Stimulated activated effector memory CD8-positive, alpha-beta T cell treated with anti-CD3 and anti-CD28 coated beads, Interleukin-12 subunit alpha, Interleukin-12 subunit beta, amount 100 ng/mL, for 72 hours (primary cell): ENCODE measurements around the gene LARGE2.

Experiments
- ATAC-seq: fragments of 150-1000 bp; cut with Tn5 transposase; 2 replicates; pipeline ENCODE4 v1.10.0; 2021
- DNase-seq, 2 donors: peaks; one replicate each; pipeline ENCODE4 v3.0.0; 2021 to 2022; ENCODE audit warnings: low spot score in 2 of 2
- H3K27ac Mint-ChIP-seq: one replicate; pipeline ENCODE4 v1.8.0; 2022; ENCODE audit warnings: mild to moderate bottlenecking, mixed read lengths
- H3K36me3 Mint-ChIP-seq: one replicate; pipeline ENCODE4 v1.8.0; 2022; ENCODE audit warnings: mild to moderate bottlenecking, mixed read lengths
- H3K4me1 Mint-ChIP-seq: one replicate; pipeline ENCODE4 v1.8.0; 2022; ENCODE audit warnings: mixed read lengths
- H3K4me3 Mint-ChIP-seq: one replicate; pipeline ENCODE4 v1.8.0; 2022; ENCODE audit warnings: mild to moderate bottlenecking, mixed read lengths
- H3K9me3 Mint-ChIP-seq: one replicate; pipeline ENCODE4 v1.8.0; 2022; ENCODE audit warnings: mixed read lengths

LARGE2 gene

DNA sequence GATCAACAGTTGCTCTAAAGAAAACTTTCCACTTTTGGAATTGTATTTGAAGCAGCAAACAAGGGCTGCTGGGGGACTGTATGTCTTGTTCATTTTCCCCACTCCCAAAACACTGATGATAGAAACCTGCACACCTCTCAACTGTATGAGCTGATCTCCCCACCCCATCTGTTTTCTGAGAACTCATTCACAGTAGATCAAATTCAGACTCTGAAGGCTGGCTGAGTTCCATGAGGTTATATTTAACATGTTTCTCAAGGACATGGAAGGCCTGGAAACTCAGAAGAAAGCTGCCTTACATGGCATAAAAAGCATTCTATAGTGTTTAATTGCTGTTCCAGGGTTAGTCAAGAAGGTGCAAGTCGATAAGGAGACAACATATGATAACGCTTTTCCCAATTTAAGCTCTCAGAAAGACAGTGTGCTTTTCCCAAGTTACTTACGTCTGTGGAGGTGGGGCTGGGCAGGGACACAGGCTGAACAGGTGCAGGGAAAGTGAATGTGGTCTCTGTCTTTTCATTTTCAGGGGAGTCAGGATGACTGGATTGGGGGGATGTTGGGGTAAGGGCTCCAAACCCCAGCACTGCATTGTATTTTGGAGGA lies 23.0 kb downstream of the LARGE2 start:
- H3K27ac Mint-ChIP-seq, result peak overlapping the region; percentile 30
- DNase-seq (no peak), ATAC-seq (no peak)
- no peaks in the 10 kb centered on the region for H3K9me3 Mint-ChIP-seq
- H3K4me3 Mint-ChIP-seq, result no peak overlapping the region
- no peaks in the 10 kb centered on the region for H3K4me1 Mint-ChIP-seq
- peaks cover 88% of the 10 kb centered on the region for H3K36me3 Mint-ChIP-seq

GRCh38 chr11:45947885-45948284 lies 25.4 kb downstream of the LARGE2 start:
- Mint-ChIP-seq H3K4me1 (no peaks in the 10 kb centered on the region), H3K9me3 (no peaks in the 10 kb centered on the region), H3K27ac (no peak overlapping the region), H3K4me3 (no peak overlapping the region), H3K36me3 (peaks cover 97% of the 10 kb centered on the region)
- DNase-seq, result no peak
- no peak for ATAC-seq

DNA sequence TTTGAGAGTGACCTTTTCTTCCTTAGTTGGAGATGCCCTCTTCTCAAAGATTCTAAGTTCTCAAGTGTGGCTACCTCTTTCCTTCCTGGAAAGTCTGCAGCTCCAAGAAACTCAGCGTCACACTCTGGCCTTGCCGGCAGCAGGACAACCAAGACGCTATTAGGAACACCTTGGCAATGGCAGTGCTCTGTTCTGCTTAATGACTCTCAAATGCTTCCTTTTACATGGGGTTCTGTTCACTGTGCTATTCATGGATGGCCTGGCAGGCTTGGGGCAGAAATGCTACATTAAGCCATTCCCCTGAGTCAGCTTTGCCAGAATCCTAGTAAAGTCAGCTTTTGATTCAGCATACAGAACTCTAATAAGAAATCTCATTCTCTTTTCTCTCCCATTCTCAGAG lies 25.9 kb downstream of the LARGE2 start:
- Mint-ChIP-seq H3K4me3 (no peak overlapping the region), H3K36me3 (peaks cover 98% of the 10 kb centered on the region)
- no peak for ATAC-seq

GRCh38 chr11:45949992-45950407 lies 27.5 kb downstream of the LARGE2 start:
- Mint-ChIP-seq H3K9me3 (no peaks in the 10 kb centered on the region), H3K27ac (no peak overlapping the region), H3K4me3 (no peak overlapping the region), H3K36me3 (peaks cover 99% of the 10 kb centered on the region), H3K4me1 (no peaks in the 10 kb centered on the region)
- ATAC-seq (no peak), DNase-seq (no peak)

More for the DNA sequence above, 25.9 kb downstream of the LARGE2 start:
- no peaks in the 10 kb centered on the region for H3K9me3 Mint-ChIP-seq
- no peaks in the 10 kb centered on the region for H3K4me1 Mint-ChIP-seq
- no peak for DNase-seq
- H3K27ac Mint-ChIP-seq, result no peak overlapping the region

DNA sequence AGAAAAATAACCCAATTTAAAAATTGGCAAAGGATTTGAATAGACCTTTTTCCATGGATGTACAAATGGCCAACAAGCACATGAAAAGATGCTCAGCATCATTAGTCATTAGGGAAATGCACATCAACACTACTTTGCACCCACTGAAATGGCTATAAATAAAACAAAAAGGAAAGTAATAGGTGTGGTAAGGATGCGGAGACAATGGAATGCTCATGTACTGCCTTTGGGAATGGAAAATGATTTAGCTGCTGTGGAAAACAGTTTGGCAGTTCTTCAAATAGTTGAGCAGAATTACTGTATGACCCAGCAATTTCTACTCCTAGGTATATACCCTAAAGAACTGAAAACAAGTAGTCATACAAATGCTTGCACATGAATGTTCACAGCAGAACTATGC lies 37.4 kb downstream of the LARGE2 start:
- H3K9me3 Mint-ChIP-seq, result no peaks in the 10 kb centered on the region
- H3K4me3 Mint-ChIP-seq, result no peak overlapping the region
- H3K27ac Mint-ChIP-seq, result no peak overlapping the region
- H3K36me3 Mint-ChIP-seq, result peaks cover 59% of the 10 kb centered on the region
- ATAC-seq (no peak), DNase-seq (no peak)
- peaks cover 9% of the 10 kb centered on the region for H3K4me1 Mint-ChIP-seq

- no peak for ATAC-seq
- Mint-ChIP-seq H3K27ac (no peak overlapping the region), H3K36me3 (peaks cover 52% of the 10 kb centered on the region), H3K9me3 (no peaks in the 10 kb centered on the region), H3K4me1 (peaks cover 9% of the 10 kb centered on the region), H3K4me3 (no peak overlapping the region)
- DNase-seq, result no peak
Observed at GRCh38 chr11:45960387-45961095, 38.1 kb downstream of the LARGE2 start.

DNA sequence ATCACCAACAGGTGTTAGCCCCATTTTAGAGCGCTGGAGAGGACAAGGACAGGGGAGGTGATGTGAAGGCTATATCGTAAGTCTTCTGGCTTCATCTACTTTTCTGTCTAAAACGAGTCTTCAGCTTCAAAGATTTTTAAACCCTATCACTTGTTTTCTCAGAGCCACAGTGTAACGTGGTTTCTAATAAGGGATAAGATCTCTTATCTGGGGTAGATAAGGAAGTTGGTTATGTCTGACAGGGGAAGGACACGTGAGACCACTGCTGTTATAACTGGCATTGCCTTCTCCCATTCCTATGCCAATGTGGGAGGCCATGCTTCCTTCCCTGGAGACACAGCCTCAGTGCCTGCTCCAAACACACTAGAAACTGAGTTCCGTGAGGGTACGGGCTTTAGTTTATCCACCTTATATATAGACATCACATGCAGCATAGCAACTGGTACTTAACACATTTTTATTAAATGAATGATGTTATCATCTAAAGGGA lies 39.3 kb downstream of the LARGE2 start:
- Mint-ChIP-seq H3K4me3 (no peak overlapping the region), H3K27ac (no peak overlapping the region), H3K9me3 (no peaks in the 10 kb centered on the region), H3K4me1 (peaks cover 9% of the 10 kb centered on the region), H3K36me3 (peaks cover 47% of the 10 kb centered on the region)
- no peak for DNase-seq
- ATAC-seq, result no peak

- DNase-seq (peak; percentile 37 to 72), ATAC-seq (peak; percentile 89)
- Mint-ChIP-seq H3K36me3 (peaks cover 58% of the 10 kb centered on the region), H3K4me3 (no peak overlapping the region), H3K9me3 (no peaks in the 10 kb centered on the region), H3K4me1 (no peaks in the 10 kb centered on the region), H3K27ac (no peak overlapping the region)
Observed at GRCh38 chr11:45964911-45965389, 42.5 kb downstream of the LARGE2 start.

- DNase-seq, result no peak
Observed at GRCh38 chr11:45967506-45967905, 45.0 kb downstream of the LARGE2 start.

GRCh38 chr11:45968901-45969300 lies 46.4 kb downstream of the LARGE2 start:
- no peak for DNase-seq
- Mint-ChIP-seq H3K27ac (peak overlapping the region; percentile 18), H3K36me3 (peaks cover 45% of the 10 kb centered on the region), H3K4me3 (no peak overlapping the region), H3K9me3 (no peaks in the 10 kb centered on the region), H3K4me1 (no peaks in the 10 kb centered on the region)
- no peak for ATAC-seq

More at GRCh38 chr11:45967506-45967905, 45.0 kb downstream of the LARGE2 start:
- H3K27ac Mint-ChIP-seq, result peak overlapping the region; percentile 51
- H3K36me3 Mint-ChIP-seq, result peaks cover 59% of the 10 kb centered on the region
- H3K9me3 Mint-ChIP-seq, result no peaks in the 10 kb centered on the region
- no peaks in the 10 kb centered on the region for H3K4me1 Mint-ChIP-seq
- H3K4me3 Mint-ChIP-seq, result no peak overlapping the region
- ATAC-seq, result no peak

DNA sequence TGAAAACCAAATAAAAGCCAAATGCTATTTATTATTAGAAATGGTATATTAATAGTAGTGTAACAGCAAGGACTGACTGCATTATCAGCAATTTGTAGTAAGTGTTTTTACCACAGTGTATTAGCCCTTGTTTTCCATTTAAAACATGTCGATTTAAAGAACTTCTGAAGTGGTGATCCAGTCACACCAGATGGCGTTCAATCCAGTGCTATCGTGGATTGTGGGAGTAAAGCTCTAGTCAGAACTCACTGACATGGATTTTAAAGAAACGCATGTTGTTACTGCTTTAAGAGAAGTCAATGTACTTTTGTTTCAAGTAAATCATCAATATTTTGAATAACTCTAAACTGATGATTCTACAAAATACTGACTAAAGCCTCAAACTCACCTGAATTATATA lies 51.1 kb downstream of the LARGE2 start:
- no peaks in the 10 kb centered on the region for H3K9me3 Mint-ChIP-seq
- H3K4me3 Mint-ChIP-seq, result no peak overlapping the region
- ATAC-seq (no peak), DNase-seq (no peak)
- H3K27ac Mint-ChIP-seq, result no peak overlapping the region
- H3K4me1 Mint-ChIP-seq, result no peaks in the 10 kb centered on the region
- H3K36me3 Mint-ChIP-seq, result peaks cover 79% of the 10 kb centered on the region

DNA sequence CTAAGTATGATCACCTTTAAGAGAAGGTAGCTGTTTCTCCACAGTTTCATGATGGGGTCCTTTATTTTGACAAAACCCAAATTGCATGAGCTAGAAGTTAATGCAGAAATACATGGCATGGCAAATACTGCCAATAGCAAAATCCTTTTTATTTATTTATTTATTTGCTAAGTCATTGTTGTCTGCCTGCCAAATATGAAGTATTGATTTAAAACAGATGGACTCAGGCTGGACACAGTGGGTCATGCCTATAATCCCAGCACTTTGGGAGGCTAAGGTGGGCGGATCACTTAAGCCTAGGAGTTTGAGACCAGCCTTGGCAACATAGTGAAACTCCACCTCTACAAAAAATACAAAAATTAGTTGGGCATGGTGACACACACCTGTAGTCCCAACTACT lies 52.4 kb downstream of the LARGE2 start:
- no peak for DNase-seq
- H3K27ac Mint-ChIP-seq, result no peak overlapping the region
- no peaks in the 10 kb centered on the region for H3K4me1 Mint-ChIP-seq
- peaks cover 79% of the 10 kb centered on the region for H3K36me3 Mint-ChIP-seq
- no peak for ATAC-seq
- H3K4me3 Mint-ChIP-seq, result no peak overlapping the region
- H3K9me3 Mint-ChIP-seq, result no peaks in the 10 kb centered on the region
